ENCODE measurements around the gene CAMK2A. TPM values are rescaled to one million over a fixed set of nuclear protein-coding genes. Genes with fewer than 3 reads are reported as not detected.

CAMK2A gene
- total and polyA plus RNA-seq, 2 of the 4 experiments (the other 2 are of a cell fraction), result 0.18 to 0.19 TPM

- Histone ChIP-seq H3K4me1 (ENCODE audit: control insufficient read depth, insufficient read depth, low read length) (peaks cover 10% of the 10 kb centered on the region), H3K14ac (replicated peaks; ENCODE audit: low read depth, low read length) (no peak overlapping the region; the same call in 1 of the 2 replicates), H3K9me1 (ENCODE audit: insufficient read depth, low read length) (peaks cover 18% of the 10 kb centered on the region), H4K8ac (ENCODE audit: low read depth in 2 of 2, low read length in 2 of 2) (no peak overlapping the region), H3K23ac (ENCODE audit: low read depth, low read length) (no peak overlapping the region), H2AK5ac (ENCODE audit: low read depth, low read length) (no peak overlapping the region), H2AK9ac (replicated peaks; ENCODE audit: low read depth, low read length, poor library complexity) (no peak overlapping the region), H2AFZ (replicated peaks; ENCODE audit: low read length, poor library complexity) (no peak overlapping the region), H4K91ac (ENCODE audit: insufficient read depth, low read depth, low read length) (no peak overlapping the region), H3K9me3 (ENCODE audit: control insufficient read depth, insufficient read depth, low read length) (no peaks in the 10 kb centered on the region), H3K9ac (ENCODE audit: low read depth, low read length) (no peak overlapping the region), H3K27me3 (ENCODE audit: control insufficient read depth, insufficient read depth, low read length) (peaks cover 13% of the 10 kb centered on the region), H2BK120ac (ENCODE audit: low read depth, low read length) (peak overlapping the region; percentile 64; the same call in 1 of the 2 replicates), H2BK5ac (ENCODE audit: low read depth, low read length, poor library complexity, severe bottlenecking) (no peak overlapping the region), H3K79me1 (ENCODE audit: low read depth in 1 of 2, low read length in 2 of 2) (no peaks in the 10 kb centered on the region), H3K36me3 (ENCODE audit: control insufficient read depth, insufficient read depth, low read length) (no peaks in the 10 kb centered on the region), H2BK15ac (ENCODE audit: low read depth, low read length) (peak overlapping the region; percentile 36; the same call in 2 of the 3 replicates), H4K20me1 (ENCODE audit: insufficient read depth, low read length) (no peaks in the 10 kb centered on the region), H3K18ac (ENCODE audit: low read depth, low read length) (no peak overlapping the region), H2BK20ac (ENCODE audit: low read depth, low read length) (peak overlapping the region; percentile 39), H3K4ac (ENCODE audit: low read depth, low read length) (peak overlapping the region; percentile 56), H3K56ac (ENCODE audit: extremely low read depth, insufficient read depth, low read length) (no peak overlapping the region), H4K5ac (ENCODE audit: low read depth, low read length) (no peak overlapping the region), H3K4me2 (ENCODE audit: low read depth, low read length) (no peak overlapping the region), H3K27ac (ENCODE audit: insufficient read depth, low read length) (no peak overlapping the region), H3K4me3 (ENCODE audit: insufficient read depth, low read depth, low read length) (no peak overlapping the region)
- no peak for ATAC-seq (ENCODE audit: low read depth)
- WGBS, 2 experiments (ENCODE audit: extremely low coverage in 2 of 2, insufficient read length in 1 of 2), result no CpG with 5 or more reads among the region's 1 CpG
- BruUV-seq (replicated peaks), result no TSS peak
- intact Hi-C loops (cut with micrococcal nuclease) (loop anchor here (1.0 kb wide), 1 partner anchor 45 kb away; no protein-coding TSS in a partner anchor), dilution Hi-C loops (cut with HindIII; ENCODE audit: low sequenced_read_pairs, unreplicated experiment) (no loop called here), in situ Hi-C loops (cut with MboI; ENCODE audit: low sequenced_read_pairs) (no loop called here)
- no peak for TF ChIP-seq MAFK (IDR thresholded peaks at IDR 0.05; ENCODE audit: low read depth, low read length)
- no peak for TF ChIP-seq NFE2L2 (IDR thresholded peaks at IDR 0.05; ENCODE audit: low read depth, low read length)
- TF ChIP-seq FOS (IDR thresholded peaks at IDR 0.05; ENCODE audit: low read depth, low read length), result no peak
- no peak for TF ChIP-seq RAD21 (IDR thresholded peaks at IDR 0.05; ENCODE audit: low read length)
- no peak for TF ChIP-seq BHLHE40 (IDR thresholded peaks at IDR 0.05; ENCODE audit: low read depth, low read length)
- TF ChIP-seq MAZ (IDR thresholded peaks at IDR 0.05; ENCODE audit: borderline replicate concordance, low read depth, low read length), result no peak
- no peak for TF ChIP-seq MXI1 (IDR thresholded peaks at IDR 0.05; ENCODE audit: borderline replicate concordance, low read depth, low read length)
- TF ChIP-seq, protein P1, sequence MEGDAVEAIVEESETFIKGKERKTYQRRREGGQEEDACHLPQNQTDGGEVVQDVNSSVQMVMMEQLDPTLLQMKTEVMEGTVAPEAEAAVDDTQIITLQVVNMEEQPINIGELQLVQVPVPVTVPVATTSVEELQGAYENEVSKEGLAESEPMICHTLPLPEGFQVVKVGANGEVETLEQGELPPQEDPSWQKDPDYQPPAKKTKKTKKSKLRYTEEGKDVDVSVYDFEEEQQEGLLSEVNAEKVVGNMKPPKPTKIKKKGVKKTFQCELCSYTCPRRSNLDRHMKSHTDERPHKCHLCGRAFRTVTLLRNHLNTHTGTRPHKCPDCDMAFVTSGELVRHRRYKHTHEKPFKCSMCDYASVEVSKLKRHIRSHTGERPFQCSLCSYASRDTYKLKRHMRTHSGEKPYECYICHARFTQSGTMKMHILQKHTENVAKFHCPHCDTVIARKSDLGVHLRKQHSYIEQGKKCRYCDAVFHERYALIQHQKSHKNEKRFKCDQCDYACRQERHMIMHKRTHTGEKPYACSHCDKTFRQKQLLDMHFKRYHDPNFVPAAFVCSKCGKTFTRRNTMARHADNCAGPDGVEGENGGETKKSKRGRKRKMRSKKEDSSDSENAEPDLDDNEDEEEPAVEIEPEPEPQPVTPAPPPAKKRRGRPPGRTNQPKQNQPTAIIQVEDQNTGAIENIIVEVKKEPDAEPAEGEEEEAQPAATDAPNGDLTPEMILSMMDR (conservative IDR thresholded peaks at IDR 0.05; ENCODE audit: low read depth, low read length), result no peak
- no peak for TF ChIP-seq CHD1 (IDR thresholded peaks at IDR 0.05; ENCODE audit: low read depth, low read length)
- no peak for TF ChIP-seq SMC3 (IDR thresholded peaks at IDR 0.05; ENCODE audit: low read depth, low read length)
- TF ChIP-seq CEBPB (IDR thresholded peaks at IDR 0.05; ENCODE audit: low read depth, low read length), result no peak
- no peak for TF ChIP-seq RFX5 (IDR thresholded peaks at IDR 0.05; ENCODE audit: low read depth, low read length)
- no peak for TF ChIP-seq ELK1 (IDR thresholded peaks at IDR 0.05; ENCODE audit: borderline replicate concordance, low read depth, low read length)
- no peak for TF ChIP-seq POLR2A (IDR thresholded peaks at IDR 0.05; ENCODE audit: low read depth, low read length)
- no peak for TF ChIP-seq USF2 (IDR thresholded peaks at IDR 0.05; ENCODE audit: low read depth, low read length)
- no peak for TF ChIP-seq RCOR1 (IDR thresholded peaks at IDR 0.05; ENCODE audit: insufficient replicate concordance, low read length)
- ChIA-PET CTCF (interaction anchor here (1.0 kb wide), 2 partner anchors 14 to 40 kb away, joined by 3 read pairs; no protein-coding TSS in a partner anchor), POLR2A (ENCODE audit: unreplicated experiment) (no interaction called here)
- no peak for DNase-seq
Observed at GRCh38 chr5:150175076-150175475, 114.5 kb downstream of the CAMK2A start.

Data from IMR-90 (cell line).